Psoas muscle (tissue), 8 donors: ENCODE data around the gene TFDP3. TPM values are rescaled to one million over a fixed set of nuclear protein-coding genes. Genes with fewer than 3 reads are reported as not detected.

Source experiments
- ATAC-seq, 4 donors: fragments of 200-7000 bp; cut with Tn5 transposase; one replicate each; pipeline ENCODE4 v1.9.1; 2020; ENCODE audit warnings: moderate library complexity in 3 of 4, mild to moderate bottlenecking in 2 of 4
- DNase-seq, 2 donors: peaks; one replicate each; pipeline ENCODE4 v3.0.0-alpha.2; 2020
- H3K27ac ChIP-seq: fragments of 200-600 bp; one replicate; pipeline ENCODE4 v1.8.0; 2022
- H3K27me3 ChIP-seq, 3 donors: fragments of 200-600 bp in 1 of 3; one replicate each; pipeline versions ENCODE4 v1.6.1 to v1.8.0; 2013 to 2022; ENCODE audit warnings: low read length in 2 of 3, mild to moderate bottlenecking in 2 of 3, moderate library complexity in 1 of 3; ENCODE audit not compliant: insufficient read depth in 3 of 3
- H3K36me3 ChIP-seq, 2 donors: fragments of 200-600 bp in 1 of 2; one replicate each; pipeline versions ENCODE4 v1.6.1 to v1.8.0; 2013 to 2022; ENCODE audit warnings: low read depth in 1 of 2, mild to moderate bottlenecking in 1 of 2, moderate library complexity in 1 of 2; ENCODE audit not compliant: insufficient read depth in 1 of 2
- H3K4me1 ChIP-seq: fragments of 200-600 bp; one replicate; pipeline ENCODE4 v1.8.0; 2022
- H3K4me3 ChIP-seq: fragments of 200-600 bp; one replicate; pipeline ENCODE4 v1.8.0; 2022; ENCODE audit warnings: mild to moderate bottlenecking
- H3K9me3 ChIP-seq: fragments of 200-600 bp; one replicate; pipeline ENCODE4 v1.8.0; 2022
- CTCF ChIP-seq: fragments of 200-600 bp; IDR thresholded peaks from one replicate; pipeline ENCODE4 v1.8.0; 2022; ENCODE audit warnings: antibody characterized with exemption
- WGBS, 3 donors: extraction: QIAGEN DNeasy Blood & Tissue Kit; methylation state at CpG; one replicate each; pipeline versions ENCODE4 v1.1.6 to v1.1.7; 2013; 5-methylcytosine and 5-hydroxymethylcytosine counted together
- intact Hi-C, 2 donors: fragments of 100-400 bp; cut with DNase I; formaldehyde crosslinking; loops; one replicate each; pipeline versions ENCODE4 v1.11.0 to v1.14.2; 2022
- polyA plus RNA-seq, 3 donors: library from polyadenylated mRNA; stranded (reverse); fragments of 200-250 nt; gene quantifications; one replicate each; pipeline ENCODE4 v1.2.3, GENCODE V29; 2013
- total RNA-seq, 4 donors: library from RNA; stranded (reverse); fragmentation: NEBNext Ultra II Directional in 2 of 4; extraction: Animal tissue kit (Norgen Biotek cat#: 25700) in 2 of 4; gene quantifications; one replicate each; pipeline versions ENCODE4 v1.2.1 to v1.2.4, GENCODE V29; 2021 to 2023
- donor health status: healthy with polysubstance abuse.
- donor health status: DM: no; HTN: no; CAD: no; lungs with moderate emphysema.
- donor health status: Bipolar disorder and iron deficiency.
- donor health status: healthy.
- donor health status: DM: yes; HTN: yes; CAD: no.
- donor health status: DM: no; HTN: no; CAD: no.
- donor health status: DM: no; HTN: no; CAD: no.
- donor health status: DM: yes; HTN: yes; CAD: no.

The TFDP3 gene
- total and polyA plus RNA-seq, 7 donors: not detected

- no peak for ATAC-seq
- peak; percentile 43 for TF ChIP-seq CTCF
- H3K27ac ChIP-seq: no peak overlapping the region
- intact Hi-C loops: loop anchor here in 1 of 2 donors (5.0 to 10.0 kb wide), 2 partner anchors 195 to 537 kb away; no protein-coding TSS in a partner anchor
- H3K4me1 ChIP-seq: no peaks in the 10 kb centered on the region
- 26 to 47% (median 31%) methylated on average over 1 of the region's 1 CpG for WGBS, 3 donors
- H3K27me3 ChIP-seq: no peaks in the 10 kb centered on the region
- H3K36me3 ChIP-seq: no peaks in the 10 kb centered on the region
- no peak overlapping the region for H3K4me3 ChIP-seq
- H3K9me3 ChIP-seq: no peaks in the 10 kb centered on the region
- DNase-seq: no peak
These were observed 46.0 kb downstream of the TFDP3 start for GRCh38 chrX:133171962-133172708.

Other genes starting within 250 kb of the TFDP3 start
- not detected for gene USP26, start 121.2 kb downstream of the TFDP3 start, total RNA-seq
- not detected for gene USP26, start 121.2 kb downstream of the TFDP3 start, polyA plus RNA-seq
- gene GPC4, start 197.1 kb upstream of the TFDP3 start, total RNA-seq: 10 to 100 TPM; 12.3 to 22.0 (median 20.3) TPM
- 10 to 100 TPM in 1 of 3 donors, 1 to 10 TPM in 2; 7.3 to 10.4 (median 9.3) TPM for gene GPC4, start 197.1 kb upstream of the TFDP3 start, polyA plus RNA-seq